Embryonic facial prominence (tissue), 1 donor: ENCODE results near the gene OR9A4.
"Not testable (repeated sequence)": the region's sequence is repeated elsewhere in the genome, so short reads cannot be mapped to it uniquely, and the experiment has no call there.

Experiments used
- DNase-seq: peaks from one replicate; pipeline ENCODE4 v3.0.0-alpha.2; 2016; ENCODE audit errors: extremely low spot score

The OR9A4 gene, protein sequence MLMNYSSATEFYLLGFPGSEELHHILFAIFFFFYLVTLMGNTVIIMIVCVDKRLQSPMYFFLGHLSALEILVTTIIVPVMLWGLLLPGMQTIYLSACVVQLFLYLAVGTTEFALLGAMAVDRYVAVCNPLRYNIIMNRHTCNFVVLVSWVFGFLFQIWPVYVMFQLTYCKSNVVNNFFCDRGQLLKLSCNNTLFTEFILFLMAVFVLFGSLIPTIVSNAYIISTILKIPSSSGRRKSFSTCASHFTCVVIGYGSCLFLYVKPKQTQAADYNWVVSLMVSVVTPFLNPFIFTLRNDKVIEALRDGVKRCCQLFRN

DNA sequence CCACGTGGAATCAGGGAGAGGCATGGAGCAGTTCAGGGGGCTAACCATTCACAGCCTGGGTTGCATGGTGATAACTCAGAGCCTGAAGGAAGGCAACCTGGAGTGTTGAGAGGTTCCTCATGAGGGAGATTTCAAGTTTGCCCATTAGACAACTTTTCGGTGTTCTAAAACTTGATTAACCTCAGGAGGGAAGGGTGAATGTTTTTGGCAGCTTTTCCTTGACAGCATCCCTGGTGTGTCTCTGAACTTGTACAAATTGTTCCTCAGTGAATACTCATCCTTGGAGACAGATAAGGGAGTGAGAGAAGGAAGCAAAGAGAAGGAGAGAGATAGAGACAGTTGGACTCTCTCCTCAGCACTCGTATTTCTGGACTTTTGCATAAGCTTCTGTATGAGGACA, at the start of gene OR9A4:
TSS of gene OR9A4 (plus strand) at position 301 of the 400 bp plus-strand sequence. CDS start 2,477 bp downstream, outside the sequence.
- DNase-seq, result no peak

DNA sequence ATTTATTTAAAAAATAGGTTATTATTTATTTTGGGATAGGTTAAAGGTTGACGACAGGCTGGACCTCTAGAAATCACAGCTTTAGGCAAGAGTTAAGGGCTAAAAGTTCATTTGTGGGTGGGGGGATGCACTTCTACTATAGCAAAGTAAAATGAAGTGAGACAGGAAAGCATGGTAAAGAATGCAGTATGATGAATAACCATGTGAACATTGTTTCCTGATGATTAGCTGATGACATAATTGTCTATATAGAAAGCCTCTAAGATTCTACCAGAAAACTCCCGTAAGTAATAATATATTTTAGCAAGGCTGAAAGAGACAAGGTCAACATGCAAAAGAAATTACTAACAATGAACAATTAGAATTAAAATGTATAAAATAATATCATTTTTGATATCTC, 49.2 kb upstream of the OR9A4 start:
- no peak for DNase-seq

DNA sequence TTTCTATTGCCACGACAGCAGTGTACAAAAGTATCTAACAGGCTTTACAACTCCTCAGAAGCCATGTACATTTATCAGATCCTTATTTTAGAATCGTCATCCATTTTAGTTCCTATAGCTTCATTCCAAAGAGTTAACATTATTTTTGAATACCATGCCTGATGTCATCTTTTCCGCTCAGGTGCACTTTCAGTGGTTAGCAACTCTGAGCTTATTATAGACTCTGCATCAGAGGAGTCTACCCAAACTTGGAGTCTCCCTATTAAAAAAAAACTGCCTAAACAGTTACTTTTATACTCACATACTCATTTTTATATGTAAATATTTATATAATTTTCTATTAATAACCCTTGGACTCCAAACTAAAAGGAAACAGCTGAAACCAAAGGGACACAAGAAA, 43.3 kb upstream of the OR9A4 start:
- DNase-seq, result no peak

DNA sequence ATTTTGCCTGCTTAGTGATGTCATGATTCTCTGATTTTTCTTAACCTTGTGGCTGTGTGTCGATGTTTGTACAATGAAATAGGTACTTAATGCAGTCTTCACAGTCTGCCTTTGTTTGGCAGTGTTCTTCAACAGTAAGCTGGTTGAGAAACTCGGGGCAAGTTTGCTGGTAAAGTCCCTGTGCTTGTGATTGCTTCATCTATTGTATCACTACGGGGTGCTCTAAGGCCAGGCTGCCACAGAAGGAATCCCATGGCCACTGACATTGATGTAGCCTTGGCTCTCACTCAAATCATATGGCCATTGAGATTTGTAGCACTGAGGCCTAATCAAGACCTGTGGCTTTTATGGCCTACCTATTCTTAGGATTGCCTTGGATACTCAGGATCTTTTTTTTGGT, 41.4 kb upstream of the OR9A4 start:
- DNase-seq, result no peak

DNA sequence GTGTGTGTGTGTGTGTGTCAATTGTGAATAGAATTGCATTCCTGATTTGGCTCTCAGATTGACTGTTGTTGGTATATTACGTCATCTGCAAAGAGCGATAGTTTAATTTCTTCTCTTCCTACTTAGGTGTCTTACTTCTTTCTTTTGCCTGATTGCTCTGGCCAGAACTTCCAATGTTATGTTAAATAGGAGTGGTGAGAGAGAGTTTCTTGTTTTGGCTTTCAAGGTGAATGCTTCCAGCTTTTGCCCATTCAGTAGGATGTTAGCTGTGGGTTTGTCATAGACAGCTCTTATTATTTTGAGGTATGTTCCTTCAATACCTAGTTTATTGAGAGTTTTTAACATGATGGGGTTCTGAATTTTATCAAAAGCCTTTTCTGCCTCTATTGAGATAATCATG, 40.7 kb upstream of the OR9A4 start:
- no peak for DNase-seq

DNA sequence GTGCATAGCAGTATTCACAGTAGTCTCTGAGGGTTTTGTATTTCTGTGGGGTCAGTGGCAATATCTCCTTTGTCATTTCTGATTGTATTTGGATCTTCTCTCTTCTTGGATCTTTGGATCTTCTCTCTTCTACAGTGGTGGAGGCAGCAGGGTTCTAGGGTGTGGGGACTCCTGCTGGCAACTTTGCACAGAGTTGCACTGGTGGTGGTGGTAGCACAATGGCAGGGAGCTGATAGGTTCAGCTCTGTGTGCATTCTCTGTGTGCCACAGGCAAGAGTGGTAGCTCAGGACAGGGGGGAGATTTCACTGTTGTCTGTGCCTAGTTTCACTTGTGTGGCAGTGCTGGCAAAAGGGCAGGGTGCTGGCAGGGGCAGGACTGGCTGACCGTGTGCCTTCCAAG, 39.8 kb upstream of the OR9A4 start:
- DNase-seq, result no peak

DNA sequence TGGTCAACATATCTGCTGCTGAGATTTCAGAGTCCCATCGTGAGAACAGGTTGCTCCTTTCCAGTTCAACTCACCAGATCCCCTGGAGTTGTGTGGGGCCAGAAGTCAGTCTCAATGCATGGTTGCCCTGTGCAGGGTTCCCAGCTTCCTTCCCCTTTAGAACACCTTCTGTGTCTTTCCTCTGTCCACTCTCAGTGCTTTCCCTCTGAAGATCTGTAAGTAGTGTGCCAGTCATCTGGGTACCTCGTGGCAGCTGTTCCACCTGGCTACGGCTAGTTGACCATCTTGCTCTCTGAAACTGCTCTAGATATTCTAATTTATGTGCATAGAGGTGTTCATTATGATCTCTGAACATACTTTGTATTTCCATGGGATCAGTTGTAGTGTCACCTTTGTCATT, 38.8 kb upstream of the OR9A4 start:
- no peak for DNase-seq

DNA sequence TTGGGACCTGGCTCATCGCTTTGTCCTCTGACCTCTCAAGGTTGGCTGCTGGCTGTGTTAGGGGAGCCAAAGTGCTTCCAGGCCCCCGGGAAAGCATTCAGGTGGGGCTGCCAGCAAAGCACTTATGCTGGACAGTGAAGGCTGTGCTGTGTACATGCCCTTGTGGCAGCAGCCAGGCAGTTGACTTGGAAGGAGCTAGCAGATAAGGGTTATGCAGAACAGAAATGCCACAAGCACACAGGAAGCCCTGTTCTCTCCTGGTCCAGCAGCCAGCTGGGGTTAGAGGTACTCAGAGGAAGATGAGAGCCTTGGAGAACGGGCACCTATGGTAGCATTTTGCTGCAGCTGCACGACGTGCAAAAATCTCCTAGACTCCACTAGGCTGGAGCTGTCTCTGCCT, 35.2 kb upstream of the OR9A4 start:
- no peak for DNase-seq

DNA sequence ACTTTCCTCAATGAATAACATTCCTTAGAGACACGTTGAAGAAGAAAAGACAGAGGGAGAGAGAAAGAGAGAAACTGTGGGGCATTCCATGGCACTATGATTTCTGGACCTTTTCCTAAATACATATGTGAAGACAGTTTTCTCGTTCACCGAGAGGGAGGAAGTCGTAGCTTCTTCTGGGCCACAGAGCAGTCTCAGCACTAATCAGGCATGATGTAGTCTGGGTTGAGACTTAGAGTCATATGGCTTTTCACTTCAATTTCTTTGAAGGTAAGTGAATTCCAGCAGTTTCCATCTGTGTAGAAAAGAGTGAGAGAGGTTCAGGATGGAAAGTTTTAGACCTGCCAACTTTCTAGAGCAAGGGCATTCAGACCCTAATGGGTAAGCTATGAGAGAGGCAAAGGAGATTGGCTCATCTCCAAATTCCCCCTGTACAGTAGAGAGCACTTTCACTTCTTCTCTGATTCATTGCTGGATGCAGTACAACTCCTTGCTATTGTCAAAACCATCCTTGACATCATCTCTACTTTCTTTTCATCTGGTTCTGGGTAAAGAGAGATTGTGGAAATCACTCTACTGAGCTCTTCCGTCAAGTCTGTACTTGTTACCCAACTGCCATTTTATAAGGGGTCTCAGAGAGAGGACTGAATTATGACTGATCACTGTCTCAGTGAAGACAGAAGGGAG, 31.5 kb upstream of the OR9A4 start:
- no peak for DNase-seq

DNA sequence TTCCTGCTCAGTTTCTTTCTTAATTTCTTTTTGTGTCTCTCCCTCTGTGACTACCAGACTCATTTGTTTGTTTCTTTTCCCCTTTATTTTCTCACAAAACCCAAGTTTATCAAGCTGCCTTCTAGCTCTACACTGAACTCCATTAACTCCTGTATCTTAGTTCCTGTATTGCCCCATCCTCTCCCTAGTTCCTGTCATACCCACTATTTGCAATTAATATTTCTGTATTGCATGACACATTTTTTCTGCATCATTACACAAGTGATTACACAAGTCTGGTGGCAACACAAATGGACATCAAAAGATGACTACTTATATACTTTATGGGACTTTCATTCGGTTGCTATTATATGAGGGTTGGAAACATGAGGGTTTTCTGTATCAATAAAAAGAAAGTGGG, 26.9 kb upstream of the OR9A4 start:
- DNase-seq, result no peak

DNA sequence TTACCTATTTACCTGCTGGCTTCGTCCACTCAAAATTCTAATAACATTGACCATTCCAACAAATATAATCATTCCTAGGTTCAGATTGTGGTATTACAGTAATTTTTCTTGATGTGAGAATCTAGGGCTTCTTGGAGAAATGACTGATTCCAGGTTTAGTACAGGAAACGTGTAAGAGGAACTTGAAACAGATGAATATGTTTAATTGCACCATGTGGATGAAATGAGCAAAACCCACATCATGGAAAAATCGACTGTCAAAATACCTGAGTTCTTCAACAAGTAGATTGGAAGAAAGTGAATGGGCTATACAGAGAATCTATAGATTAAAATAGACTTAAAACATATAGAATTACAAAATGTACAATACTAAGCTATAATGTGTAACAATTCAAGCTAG, 24.9 kb upstream of the OR9A4 start:
- no peak for DNase-seq

DNA sequence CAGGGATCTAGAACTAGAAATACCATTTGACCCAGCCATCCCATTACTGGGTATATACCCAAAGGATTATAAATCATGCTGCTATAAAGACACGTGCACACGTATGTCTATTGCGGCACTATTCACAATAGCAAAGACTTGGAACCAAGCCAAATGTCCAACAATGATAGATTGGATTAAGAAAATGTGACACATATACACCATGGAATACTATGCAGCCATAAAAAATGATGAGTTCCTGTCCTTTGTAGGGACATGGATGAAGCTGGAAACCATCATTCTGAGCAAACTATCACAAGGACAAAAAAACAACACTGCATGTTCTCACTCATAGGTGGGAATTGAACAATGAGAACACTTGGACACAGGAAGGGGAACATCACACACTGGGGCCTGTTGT, 16.8 kb upstream of the OR9A4 start:
- DNase-seq, result not testable (repeated sequence)

DNA sequence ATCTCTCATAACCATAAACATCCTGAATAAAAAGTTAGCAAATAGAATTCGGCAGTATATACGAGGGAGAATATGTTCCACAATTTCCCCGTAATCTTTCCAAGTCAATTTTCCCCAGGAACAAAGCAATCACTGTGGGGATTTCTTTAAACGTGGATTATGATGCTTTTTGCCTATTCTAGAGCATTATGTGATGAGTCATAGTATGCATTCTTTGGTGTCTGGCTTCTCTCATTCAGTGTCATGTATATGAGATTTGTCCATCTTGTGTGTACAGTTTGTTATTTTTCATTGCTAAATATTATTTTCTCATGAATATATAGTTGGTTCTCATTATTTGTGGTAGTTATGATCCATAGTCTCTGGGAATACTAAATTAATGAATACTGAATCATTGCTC, 9.9 kb upstream of the OR9A4 start:
- DNase-seq, result no peak

DNA sequence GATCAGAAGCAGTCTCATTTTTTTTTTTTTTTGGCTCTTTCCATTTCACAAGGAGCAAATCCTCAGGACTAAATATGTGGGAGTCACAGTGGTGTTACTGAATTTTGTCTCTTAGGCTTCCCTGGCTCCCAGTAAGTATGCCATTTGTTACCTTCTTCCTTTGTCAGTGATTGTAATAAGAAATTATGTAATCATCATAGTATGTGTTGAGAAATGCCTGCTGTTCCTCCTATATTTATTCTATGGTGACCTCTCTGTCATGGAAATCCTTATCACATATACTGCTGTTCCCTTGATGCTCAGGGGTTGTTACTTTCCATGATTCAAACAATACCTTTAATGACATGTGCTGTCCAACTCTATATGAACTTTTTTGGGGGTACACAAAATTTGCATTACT, 4.8 kb upstream of the OR9A4 start:
- DNase-seq, result no peak

DNA sequence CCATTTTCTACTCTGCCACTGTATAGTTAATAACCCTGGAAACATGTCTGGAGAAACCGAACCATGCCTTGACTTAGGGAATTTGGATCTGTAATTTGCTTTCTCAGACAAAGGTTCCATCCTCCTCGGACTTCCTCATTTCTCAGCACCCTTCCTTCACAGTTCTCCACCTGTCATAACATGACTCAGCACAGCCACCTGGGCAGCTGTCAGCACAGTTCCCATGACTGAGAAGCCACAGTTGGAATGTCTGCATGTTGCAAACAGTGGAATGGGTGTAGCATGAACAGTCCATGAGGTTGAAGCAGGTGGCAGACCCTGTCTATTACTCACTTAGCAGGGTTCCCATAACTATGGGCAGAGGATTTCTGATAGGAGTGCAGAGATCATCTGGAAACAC, 634 bp upstream of the OR9A4 start:
- DNase-seq, result no peak

DNA sequence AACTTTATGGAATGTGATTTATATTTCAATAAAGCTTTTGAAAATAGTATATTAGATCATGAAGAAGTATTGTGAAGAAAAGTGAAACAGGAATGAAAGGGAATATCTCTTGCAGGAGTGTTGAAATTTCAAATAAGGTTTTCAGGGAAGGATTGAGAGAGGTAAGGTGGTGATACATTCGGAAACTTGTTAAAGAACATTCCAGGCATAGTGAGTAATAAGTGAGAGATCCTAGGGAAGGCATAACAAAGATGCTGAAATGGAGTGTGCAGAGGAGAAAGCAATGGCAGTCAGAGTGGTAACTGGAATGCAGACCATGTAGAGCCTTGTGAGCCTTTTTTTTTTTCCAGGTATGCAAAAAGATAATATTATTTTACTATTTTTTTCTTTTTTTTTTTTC, 4.1 kb downstream of the OR9A4 start:
- DNase-seq, result no peak

DNA sequence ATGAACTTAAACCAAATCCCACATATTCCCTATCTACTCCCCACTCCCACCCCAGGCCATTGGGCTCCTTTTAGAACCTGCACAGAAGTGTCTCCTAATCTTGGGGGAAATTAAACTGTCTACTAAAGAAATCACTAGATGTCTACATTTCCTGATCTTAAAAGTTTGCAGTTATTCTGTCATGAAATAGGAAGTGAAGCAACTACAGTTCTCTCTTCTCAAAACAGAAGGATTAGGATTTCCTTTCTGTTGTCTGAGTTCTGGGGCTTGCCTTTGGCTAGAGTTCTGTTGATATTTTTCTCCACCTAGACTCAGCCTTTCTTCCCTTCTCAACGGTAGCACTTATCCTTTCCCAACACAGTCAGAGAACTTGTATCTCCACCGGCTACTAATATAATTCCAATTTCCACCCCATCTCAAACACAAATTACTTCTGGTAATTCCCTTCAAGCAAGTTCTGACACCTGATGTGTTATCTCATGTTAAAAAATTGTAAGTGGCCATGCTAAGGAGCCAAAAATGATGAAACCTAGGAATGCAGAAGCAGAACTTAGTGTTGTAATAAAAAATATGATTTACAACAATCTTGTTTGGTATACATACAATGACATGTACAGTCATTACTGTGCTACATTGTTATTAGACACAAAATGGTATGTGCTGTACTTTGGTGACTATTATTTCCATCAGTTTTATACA, 12.1 kb downstream of the OR9A4 start:
- DNase-seq, result no peak

DNA sequence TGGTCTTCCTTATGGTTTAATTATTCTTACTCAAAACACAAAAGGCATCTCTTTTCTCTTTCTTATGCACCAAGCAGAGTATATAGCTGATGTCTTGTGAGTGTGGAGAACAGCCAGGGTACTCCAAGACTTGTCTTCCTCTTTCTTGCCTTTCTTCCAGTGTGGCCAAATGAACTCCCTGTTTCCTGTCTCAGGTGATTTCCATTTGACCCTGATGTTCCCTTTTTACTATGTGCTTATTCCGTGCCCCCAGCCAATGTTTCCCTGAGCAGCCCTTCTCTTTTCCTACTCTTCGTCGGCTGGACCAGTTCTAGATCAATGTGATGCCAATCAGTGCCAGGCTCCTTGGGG, 12.6 kb downstream of the OR9A4 start:
- no peak for DNase-seq

DNA sequence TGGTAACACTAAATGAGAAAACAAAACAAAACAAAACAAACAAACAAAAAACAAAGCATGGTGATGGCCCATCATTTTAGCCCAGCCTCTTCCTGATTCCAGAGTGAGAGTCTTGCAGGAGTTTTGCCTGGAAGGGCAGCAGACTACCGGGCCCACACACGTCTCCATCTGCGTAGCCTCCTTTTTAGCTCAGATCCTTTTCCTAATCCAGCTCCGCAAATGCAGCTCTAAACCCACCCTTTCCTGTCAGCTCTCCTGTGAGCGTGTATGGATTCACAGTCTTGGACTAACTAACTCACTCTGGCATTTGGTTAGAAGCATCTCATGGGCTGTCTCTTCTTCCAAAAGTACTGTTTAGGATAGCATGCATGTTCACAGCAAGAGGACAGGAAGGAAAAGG, 14.0 kb downstream of the OR9A4 start:
- no peak for DNase-seq

DNA sequence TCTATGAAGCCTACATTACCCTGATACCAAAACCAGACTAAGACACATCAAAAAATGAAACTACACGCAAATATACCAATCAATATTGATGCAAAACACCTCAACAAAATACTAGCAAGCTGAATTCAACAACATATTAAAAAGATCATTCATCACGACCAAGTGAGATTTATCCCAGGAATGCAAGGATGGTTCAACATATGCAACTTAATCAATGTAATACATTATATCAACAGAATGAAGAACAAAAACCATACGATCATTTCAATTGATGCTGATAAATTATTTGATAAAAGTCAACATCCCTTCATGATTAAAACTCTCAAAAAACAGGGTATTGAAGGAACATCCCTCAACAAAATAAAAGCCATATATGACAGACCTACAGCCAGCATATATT, 24.9 kb downstream of the OR9A4 start:
- no peak for DNase-seq

DNA sequence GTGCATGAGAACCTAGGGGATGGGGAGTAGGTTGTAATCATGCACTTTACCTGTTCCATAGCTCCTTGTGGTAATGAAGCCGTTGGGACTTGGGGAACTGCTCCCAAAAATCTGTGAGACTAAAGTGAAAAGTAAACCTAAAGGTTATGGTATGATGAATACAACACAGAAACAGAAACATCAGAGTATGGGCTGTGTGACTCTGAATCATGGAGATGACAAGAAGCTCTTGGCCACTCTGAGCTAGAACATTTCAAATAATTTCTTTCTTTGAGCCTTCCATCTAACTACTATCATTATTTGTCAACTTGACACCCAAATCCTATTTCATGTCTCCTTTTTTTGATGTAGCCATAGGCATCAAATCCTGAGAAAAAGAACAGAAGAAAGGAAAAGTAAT, 27.6 kb downstream of the OR9A4 start:
- DNase-seq, result no peak

DNA sequence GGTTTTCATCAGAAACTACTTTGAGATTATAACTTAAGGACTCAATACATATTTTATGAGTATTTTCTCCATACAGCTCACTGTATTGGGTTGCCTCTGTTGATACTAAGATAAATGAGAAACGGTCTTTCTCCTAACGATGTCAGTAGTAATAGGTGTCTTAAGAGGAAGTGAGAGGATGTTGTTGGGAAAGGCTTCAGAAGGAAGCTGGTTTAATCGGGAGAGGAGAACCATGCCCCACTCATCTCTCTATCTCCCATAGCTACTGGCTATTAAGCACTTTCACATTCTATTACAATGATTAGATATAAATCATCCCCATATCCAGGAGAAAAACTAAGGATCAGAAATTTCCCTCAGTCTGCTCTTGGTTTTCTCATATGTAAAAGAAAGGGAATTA, 28.6 kb downstream of the OR9A4 start:
- DNase-seq, result no peak

DNA sequence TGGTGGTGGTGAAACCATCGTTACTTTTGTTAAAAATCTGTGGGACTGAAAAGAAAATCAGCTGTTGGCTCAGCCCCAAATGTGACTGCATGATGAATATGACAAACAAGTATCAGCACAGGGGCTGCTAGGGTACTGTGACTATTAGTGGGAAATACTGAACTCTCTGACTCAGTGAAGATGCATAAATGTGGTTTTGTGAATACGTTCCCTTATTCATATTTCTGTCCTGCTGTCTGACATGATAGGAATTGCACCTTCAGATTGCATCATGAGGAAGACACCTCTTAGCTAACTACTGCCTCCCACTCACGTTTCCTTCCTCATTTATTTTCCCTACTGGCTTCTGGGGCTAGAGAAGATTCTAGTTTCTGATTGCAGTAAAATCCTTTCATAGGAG, 29.2 kb downstream of the OR9A4 start:
- no peak for DNase-seq
